ENCODE measurements around the gene MRPL39.

MRPL39 gene

DNA sequence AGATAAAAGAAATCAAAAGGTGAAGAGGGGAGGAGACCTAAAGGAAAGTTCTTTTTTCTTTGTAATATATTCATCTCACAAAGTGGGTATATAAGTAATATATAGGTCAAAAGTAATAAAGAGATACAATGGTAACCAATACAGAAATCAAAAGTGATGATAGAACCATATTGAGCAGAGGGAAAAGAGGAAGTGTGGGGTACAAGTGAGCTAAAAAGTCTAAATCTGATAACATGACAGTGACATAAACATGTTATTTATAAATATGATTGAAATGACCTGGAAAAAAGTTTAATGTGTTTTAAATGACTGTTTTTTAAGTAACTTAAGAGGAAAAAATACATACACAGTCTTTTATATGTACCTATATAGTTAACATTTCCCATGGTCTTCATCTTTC lies 70.5 kb downstream of the MRPL39 start:
- no peak for DNase-seq (ENCODE audit: low spot score)

DNA sequence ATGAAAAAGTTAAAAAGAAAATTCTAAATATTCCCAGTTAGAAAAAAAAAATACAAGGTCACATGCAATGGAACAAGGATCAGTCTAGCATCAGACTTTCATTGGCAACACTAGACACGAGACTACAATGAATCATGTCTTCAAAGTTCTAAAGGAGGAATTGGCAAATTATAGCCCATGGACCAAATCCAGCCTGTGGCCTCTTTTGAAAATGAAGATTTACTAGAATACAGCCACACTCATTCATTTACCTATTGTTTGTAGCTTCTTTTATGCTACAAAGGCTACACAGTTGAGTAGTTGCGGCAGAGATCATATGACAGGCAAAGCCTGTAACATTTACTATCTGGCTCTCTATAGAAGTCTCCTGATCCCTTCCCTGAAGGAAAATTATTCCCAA lies 71.4 kb downstream of the MRPL39 start:
- no peak for DNase-seq (ENCODE audit: low spot score)

Measured in pons (tissue), 1 donor.